T-cell (primary cell): ENCODE measurements around the gene ECM1. TPM values are rescaled to one million over a fixed set of nuclear protein-coding genes. Genes with fewer than 3 reads are reported as not detected.

ENCODE experiments used
- ATAC-seq, 4 experiments: fragments of 200-7000 bp in 3 of 4; fragments of 150-1000 bp in 1 of 4; cut with Tn5 transposase; replicated peaks in 1 of 4; 1 replicate in 3 of 4; 2 replicates in 1 of 4; pipeline ENCODE4 v1.10.0; 2021; ENCODE audit warnings: moderate library complexity in 3 of 4, mild to moderate bottlenecking in 2 of 4, moderate number of reproducible peaks in 1 of 4
- CTCF ChIA-PET, 2 donors: fragments of 300-600 bp; sonication (Branson Sonifier 250); formaldehyde crosslinking; loops; one replicate each; lab custom pipeline; 2022; ENCODE audit warnings: antibody characterized with exemption in 2 of 2; lab: Charles Lee
- POLR2A ChIA-PET, 2 donors: fragments of 300-600 bp; sonication (Branson Sonifier 250); formaldehyde crosslinking; loops; one replicate each; lab custom pipeline; 2022; ENCODE audit warnings: antibody characterized with exemption in 2 of 2; lab: Charles Lee
- DNase-seq, 35 experiments: peaks; one replicate each; pipeline versions ENCODE4 v3.0.0 to v3.0.0-alpha.2; 2013 to 2023
- H3K27ac ChIP-seq: one replicate; pipeline ENCODE4 v1.5.1; 2013; ENCODE audit warnings: low read length
- H3K27me3 ChIP-seq, 2 experiments: replicated peaks in 1 of 2; 1 replicate in 1 of 2; 2 replicates in 1 of 2; pipeline versions ENCODE4 v1.6.1 to v1.7.0; 2013; ENCODE audit warnings: low read length in 1 of 2, mixed read lengths in 1 of 2; ENCODE audit not compliant: control insufficient read depth in 2 of 2, insufficient read depth in 2 of 2; ENCODE audit errors: extremely low read depth in 1 of 2
- H3K36me3 ChIP-seq, 2 donors: 1 replicate in 1 of 2; 2 replicates in 1 of 2; pipeline versions ENCODE4 v1.6.1 to v1.7.0; 2013; ENCODE audit warnings: low read length in 1 of 2; ENCODE audit not compliant: control insufficient read depth in 2 of 2, insufficient read depth in 1 of 2; ENCODE audit errors: extremely low read depth in 1 of 2
- H3K4me1 ChIP-seq, 2 experiments: 1 replicate in 1 of 2; 2 replicates in 1 of 2; pipeline versions ENCODE4 v1.6.1 to v1.7.0; 2013; ENCODE audit warnings: low read length in 2 of 2, mixed read lengths in 1 of 2; ENCODE audit not compliant: insufficient read depth in 2 of 2, control insufficient read depth in 1 of 2; ENCODE audit errors: extremely low read depth in 1 of 2
- H3K4me3 ChIP-seq, 2 donors: 1 replicate in 1 of 2; 2 replicates in 1 of 2; pipeline versions ENCODE4 v1.5.1 to v1.7.0; 2013; ENCODE audit warnings: mild to moderate bottlenecking in 2 of 2, low read length in 1 of 2, moderate library complexity in 1 of 2; ENCODE audit not compliant: control insufficient read depth in 1 of 2; ENCODE audit errors: extremely low read depth in 1 of 2
- H3K9me3 ChIP-seq: 2 replicates; pipeline ENCODE4 v1.7.0; 2013
- H3K27ac Mint-ChIP-seq, 2 donors: one replicate each; pipeline ENCODE4 v1.8.0; 2020 to 2021; ENCODE audit warnings: mild to moderate bottlenecking in 2 of 2, mixed read lengths in 2 of 2
- H3K27me3 Mint-ChIP-seq, 2 donors: one replicate each; pipeline ENCODE4 v1.8.0; 2021 to 2022; ENCODE audit warnings: mixed read lengths in 2 of 2
- H3K36me3 Mint-ChIP-seq: one replicate; pipeline ENCODE4 v1.8.0; 2021; ENCODE audit warnings: mixed read lengths
- H3K4me1 Mint-ChIP-seq, 3 donors: one replicate each; pipeline ENCODE4 v1.8.0; 2020 to 2022; ENCODE audit warnings: mixed read lengths in 3 of 3, mild to moderate bottlenecking in 1 of 3
- H3K4me3 Mint-ChIP-seq, 3 donors: one replicate each; pipeline ENCODE4 v1.8.0; 2020 to 2022; ENCODE audit warnings: mild to moderate bottlenecking in 3 of 3, mixed read lengths in 3 of 3, moderate library complexity in 3 of 3
- H3K9me3 Mint-ChIP-seq, 3 donors: one replicate each; pipeline ENCODE4 v1.8.0; 2020 to 2022; ENCODE audit warnings: mixed read lengths in 3 of 3
- WGBS: methylation state at CpG from one replicate; pipeline ENCODE4 v1.1.5; 2013; ENCODE audit warnings: missing lambda C conversion rate; ENCODE audit not compliant: insufficient coverage; 5-methylcytosine and 5-hydroxymethylcytosine counted together
- total RNA-seq, 35 experiments: library from RNA in 6 of 35; stranded (reverse) in 6 of 35; fragments of 120-200 nt in 1 of 35; gene quantifications; one replicate each; pipeline versions ENCODE4 v1.2.1 to v1.2.4 and lab custom pipeline; 2013 to 2026

ECM1 gene
- total RNA-seq, 5 donors from 2014 or later (not counting 1 experiment from before 2014, with no cell fraction given), result 0.25 to 2.9 (median 1.2) TPM

DNA sequence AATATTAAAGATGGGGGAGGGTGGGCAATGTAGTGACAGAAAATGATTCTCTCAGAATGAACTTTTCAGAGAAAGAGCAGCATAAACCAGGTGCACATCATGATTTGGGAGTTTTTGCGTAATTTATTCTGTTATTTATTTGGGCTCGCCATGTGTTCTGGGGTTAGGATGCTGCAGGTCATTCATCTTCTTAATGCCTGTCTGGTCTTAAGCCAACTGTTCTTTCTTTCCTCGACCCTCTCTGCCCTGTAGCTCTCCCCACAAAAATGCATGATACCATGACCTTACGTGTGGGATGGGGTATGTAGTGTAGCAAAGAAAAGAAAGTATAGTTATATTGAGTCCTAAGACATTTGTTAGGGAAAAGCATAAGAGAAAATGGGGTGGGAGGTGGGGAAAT lies 33.0 kb upstream of the ECM1 start:
- peaks cover 0 to 9% (median 6%) of the 10 kb centered on the region in 3 donors for H3K4me1 Mint-ChIP-seq
- H3K9me3 Mint-ChIP-seq, result no peaks in the 10 kb centered on the region
- POLR2A ChIA-PET, result interaction anchor here in 1 of 2 donors (0.5 kb wide), 1 partner anchor 14 kb away, joined by 3 read pairs; no protein-coding TSS in a partner anchor
- CTCF ChIA-PET, result interaction anchor here in 1 of 2 donors (0.6 kb wide), 1 partner anchor 47 kb away, joined by 8 read pairs; no protein-coding TSS in a partner anchor
- Histone ChIP-seq H3K9me3 (no peaks in the 10 kb centered on the region), H3K36me3 (peaks cover 15 to 34% of the 10 kb centered on the region in 2 donors), H3K4me1 (no peaks in the 10 kb centered on the region), H3K4me3 (no peak overlapping the region), H3K27ac (no peak overlapping the region), H3K27me3 (no peaks in the 10 kb centered on the region)
- no peak overlapping the region for H3K27ac Mint-ChIP-seq
- H3K4me3 Mint-ChIP-seq, result no peak overlapping the region
- H3K36me3 Mint-ChIP-seq, result peaks cover 29% of the 10 kb centered on the region
- ATAC-seq, result no peak
- WGBS, result no CpG with 5 or more reads among the region's 4 CpGs
- H3K27me3 Mint-ChIP-seq, result no peaks in the 10 kb centered on the region
- DNase-seq, result no peak

DNA sequence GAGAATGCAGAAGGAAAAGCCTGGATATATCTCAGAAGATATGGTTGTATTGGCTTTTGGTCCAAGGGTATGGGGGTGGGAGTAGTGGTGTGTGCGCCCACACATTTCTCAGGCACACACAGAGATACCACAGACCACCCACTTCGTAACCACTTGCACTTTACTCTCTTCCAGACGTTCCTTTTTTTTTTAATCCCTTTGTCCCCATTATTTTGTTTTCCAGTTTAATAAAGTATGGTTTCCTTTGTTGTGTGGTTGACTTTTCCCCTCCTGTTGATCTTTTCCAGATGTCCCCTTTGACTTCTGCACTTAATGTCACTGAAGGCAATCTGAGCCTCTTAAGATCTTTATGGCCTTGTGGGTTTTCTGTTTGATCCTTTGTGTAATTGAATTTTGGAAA lies 31.2 kb upstream of the ECM1 start:
- Histone ChIP-seq H3K9me3 (no peaks in the 10 kb centered on the region), H3K27me3 (no peaks in the 10 kb centered on the region), H3K27ac (no peak overlapping the region), H3K4me3 (no peak overlapping the region), H3K36me3 (peaks cover 4 to 15% of the 10 kb centered on the region in 2 donors), H3K4me1 (no peaks in the 10 kb centered on the region)
- DNase-seq (no peak), ATAC-seq (no peak)
- Mint-ChIP-seq H3K9me3 (no peaks in the 10 kb centered on the region), H3K27ac (peak overlapping the region; percentile 42 to 50), H3K36me3 (peaks cover 11% of the 10 kb centered on the region), H3K4me1 (peaks cover 0 to 9% (median 7%) of the 10 kb centered on the region in 3 donors), H3K27me3 (no peaks in the 10 kb centered on the region), H3K4me3 (no peak overlapping the region)
- ChIA-PET CTCF (no interaction called here), POLR2A (no interaction called here)
- WGBS, result no CpG with 5 or more reads among the region's 3 CpGs

DNA sequence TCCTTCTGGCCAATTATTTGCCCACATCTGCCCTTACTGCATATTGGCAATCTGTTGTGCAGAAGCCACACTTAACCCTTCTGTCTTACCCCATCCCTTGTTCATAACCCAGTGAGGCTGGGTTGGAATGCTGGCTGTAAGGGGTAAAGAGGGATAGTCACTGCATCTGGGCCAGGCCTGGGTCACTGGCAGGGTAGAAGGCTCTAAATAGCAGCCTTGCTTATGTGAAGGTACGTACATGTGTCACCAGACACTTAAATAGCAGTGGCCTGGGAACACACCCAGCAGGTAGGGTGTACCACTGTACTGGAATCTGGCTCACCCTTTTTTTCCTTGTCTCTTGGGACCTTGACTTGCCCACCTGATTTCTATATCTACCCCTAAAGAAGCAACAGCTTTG lies 30.6 kb upstream of the ECM1 start:
- H3K27ac ChIP-seq, result no peak overlapping the region

DNA sequence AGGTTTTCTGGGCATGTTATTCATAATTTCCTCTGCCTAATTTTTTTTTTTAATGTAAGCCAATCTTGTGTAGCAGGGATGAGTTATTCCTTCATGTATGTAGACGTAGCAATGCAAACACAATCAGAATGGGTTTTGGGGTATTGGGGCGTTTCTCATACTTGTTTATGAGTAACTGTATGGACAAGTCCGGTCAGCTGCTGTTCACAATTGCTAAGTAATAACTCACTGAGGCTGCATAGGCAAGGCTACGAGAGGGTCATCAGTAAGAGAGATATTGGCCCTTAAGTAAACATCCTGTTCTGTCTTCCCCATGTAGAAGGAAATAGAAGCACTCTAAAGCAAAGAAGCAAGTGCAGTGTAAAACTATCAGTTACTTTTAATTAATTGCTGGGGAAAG lies 30.2 kb upstream of the ECM1 start:
- no peak overlapping the region for H3K27ac ChIP-seq
- ChIA-PET CTCF (interaction anchor here in 1 of 2 donors (0.7 kb wide), 1 partner anchor 26 kb away, joined by 3 read pairs; no protein-coding TSS in a partner anchor), POLR2A (interaction anchor here in 1 of 2 donors (0.6 kb wide), 1 partner anchor 288 kb away, joined by 3 read pairs; the partner anchor contains the start of gene CTSS)
- Mint-ChIP-seq H3K4me1 (peaks cover 0 to 9% (median 7%) of the 10 kb centered on the region in 3 donors), H3K27me3 (no peaks in the 10 kb centered on the region), H3K36me3 (peaks cover 3% of the 10 kb centered on the region), H3K27ac (peak overlapping the region; percentile 63 to 64), H3K4me3 (no peak overlapping the region), H3K9me3 (no peaks in the 10 kb centered on the region)
- no peak overlapping the region for H3K4me3 ChIP-seq
- peak in 1 of 4 experiments; percentile 22 for ATAC-seq
- DNase-seq, result no peak
- no peaks in the 10 kb centered on the region for H3K4me1 ChIP-seq
- no peaks in the 10 kb centered on the region for H3K9me3 ChIP-seq
- H3K27me3 ChIP-seq, result no peaks in the 10 kb centered on the region
- no CpG with 5 or more reads among the region's 4 CpGs for WGBS
- H3K36me3 ChIP-seq, result peaks cover 0 to 6% of the 10 kb centered on the region in 2 donors

More for the DNA sequence above, 30.6 kb upstream of the ECM1 start:
- Histone ChIP-seq H3K4me3 (no peak overlapping the region), H3K9me3 (no peaks in the 10 kb centered on the region), H3K4me1 (no peaks in the 10 kb centered on the region), H3K36me3 (peaks cover 0 to 10% of the 10 kb centered on the region in 2 donors), H3K27me3 (no peaks in the 10 kb centered on the region)
- ATAC-seq, result peak in 1 of 4 experiments; percentile 15
- Mint-ChIP-seq H3K27ac (peak overlapping the region; percentile 63 to 64), H3K4me3 (no peak overlapping the region), H3K9me3 (no peaks in the 10 kb centered on the region), H3K27me3 (no peaks in the 10 kb centered on the region), H3K36me3 (peaks cover 7% of the 10 kb centered on the region), H3K4me1 (peaks cover 0 to 9% (median 7%) of the 10 kb centered on the region in 3 donors)
- no CpG with 5 or more reads among the region's 1 CpG for WGBS
- DNase-seq, result no peak
- CTCF ChIA-PET, result interaction anchor here in 1 of 2 donors (0.7 kb wide), 1 partner anchor 27 kb away, joined by 3 read pairs; no protein-coding TSS in a partner anchor
- POLR2A ChIA-PET, result interaction anchor here in 1 of 2 donors (0.6 kb wide), 1 partner anchor 288 kb away, joined by 3 read pairs; the partner anchor contains the start of gene CTSS

DNA sequence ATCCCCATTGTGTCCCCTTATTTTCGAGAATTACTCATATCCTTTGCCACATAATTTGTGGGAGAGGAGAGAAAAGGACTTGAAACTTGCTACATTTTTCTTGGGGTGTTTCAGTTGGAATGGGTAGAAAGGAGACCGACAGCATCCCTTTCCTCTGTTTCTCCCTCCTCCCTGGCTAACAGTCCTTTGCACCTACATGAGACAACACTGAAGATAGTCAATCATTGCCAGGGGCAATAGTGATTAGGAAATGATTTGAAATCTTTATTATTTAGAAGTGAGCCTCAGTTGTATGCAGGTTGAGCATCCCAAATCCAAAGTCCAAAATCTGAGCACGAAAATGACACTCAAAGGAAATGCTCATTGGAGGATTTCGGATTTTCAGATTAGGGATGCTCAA lies 28.5 kb upstream of the ECM1 start:
- no peak overlapping the region for H3K27ac ChIP-seq
- CTCF ChIA-PET, result no interaction called here
- H3K27me3 Mint-ChIP-seq, result no peaks in the 10 kb centered on the region
- peaks cover 0 to 9% (median 7%) of the 10 kb centered on the region in 3 donors for H3K4me1 Mint-ChIP-seq
- H3K27ac Mint-ChIP-seq, result peak overlapping the region in 1 of 2 donors; percentile 22
- H3K27me3 ChIP-seq, result no peaks in the 10 kb centered on the region
- H3K9me3 Mint-ChIP-seq, result no peaks in the 10 kb centered on the region
- POLR2A ChIA-PET, result no interaction called here
- no peaks in the 10 kb centered on the region for H3K4me1 ChIP-seq
- no peaks in the 10 kb centered on the region for H3K9me3 ChIP-seq
- no peaks in the 10 kb centered on the region for H3K36me3 ChIP-seq
- H3K36me3 Mint-ChIP-seq, result no peaks in the 10 kb centered on the region
- DNase-seq, result no peak
- H3K4me3 Mint-ChIP-seq, result no peak overlapping the region
- no peak for ATAC-seq
- no peak overlapping the region for H3K4me3 ChIP-seq
- WGBS, result 76% methylated on average over 2 of the region's 4 CpGs

DNA sequence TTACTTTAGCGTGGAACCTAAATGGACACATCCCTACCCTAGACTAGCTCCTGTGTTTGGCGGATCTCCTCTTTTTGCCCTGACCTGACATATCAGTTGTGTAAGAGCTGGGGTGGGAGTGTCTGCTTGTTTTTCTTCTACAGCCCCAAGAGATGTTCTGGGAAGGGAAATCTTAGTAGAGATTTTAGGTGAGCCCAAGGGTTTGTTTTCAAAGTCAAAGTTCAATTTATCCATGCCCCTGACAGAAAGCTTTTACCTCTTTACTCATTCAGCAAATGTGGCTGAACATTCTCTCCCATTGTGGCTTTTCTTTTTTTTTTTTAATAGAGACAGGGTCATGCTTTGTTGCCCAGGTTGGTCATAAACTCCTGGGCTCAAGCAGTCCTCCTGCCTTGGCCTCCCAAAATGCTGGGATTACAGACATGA lies 28.0 kb upstream of the ECM1 start:
- POLR2A ChIA-PET, result no interaction called here
- Mint-ChIP-seq H3K4me3 (no peak overlapping the region), H3K4me1 (peaks cover 0 to 9% (median 7%) of the 10 kb centered on the region in 3 donors), H3K9me3 (no peaks in the 10 kb centered on the region), H3K27me3 (no peaks in the 10 kb centered on the region), H3K27ac (no peak overlapping the region), H3K36me3 (no peaks in the 10 kb centered on the region)
- CTCF ChIA-PET, result no interaction called here
- Histone ChIP-seq H3K9me3 (no peaks in the 10 kb centered on the region), H3K4me3 (no peak overlapping the region), H3K27me3 (no peaks in the 10 kb centered on the region), H3K36me3 (no peaks in the 10 kb centered on the region), H3K27ac (no peak overlapping the region), H3K4me1 (no peaks in the 10 kb centered on the region)
- no CpG with 5 or more reads among the region's 2 CpGs for WGBS
- DNase-seq (no peak), ATAC-seq (no peak)
